Left lung (tissue), 10 donors: ENCODE measurements around the gene NTRK1. TPM values are rescaled to one million over a fixed set of nuclear protein-coding genes. Genes with fewer than 3 reads are reported as not detected.

ENCODE experiments used
- ATAC-seq: fragments of 200-7000 bp; cut with Tn5 transposase; one replicate; pipeline ENCODE4 v1.9.1; 2020; ENCODE audit warnings: moderate library complexity
- DNase-seq, 4 donors: peaks; one replicate each; pipeline ENCODE4 v3.0.0-alpha.2; 2013 to 2020
- H3K27ac ChIP-seq, 2 donors: fragments of 200-600 bp; sonication (generic) in 1 of 2; one replicate each; pipeline versions ENCODE4 v1.5.0 to v1.8.0; 2020 to 2021
- H3K27me3 ChIP-seq, 2 donors: fragments of 200-600 bp; sonication (generic) in 1 of 2; one replicate each; pipeline versions ENCODE4 v1.5.0 to v1.8.0; 2020 to 2021
- H3K36me3 ChIP-seq, 2 donors: fragments of 200-600 bp; sonication (generic) in 1 of 2; one replicate each; pipeline versions ENCODE4 v1.5.0 to v1.8.0; 2020 to 2021
- H3K4me1 ChIP-seq, 2 donors: fragments of 200-600 bp; one replicate each; pipeline ENCODE4 v1.8.0; 2021
- H3K4me3 ChIP-seq, 2 donors: fragments of 200-600 bp; sonication (generic) in 1 of 2; one replicate each; pipeline versions ENCODE4 v1.5.0 to v1.8.0; 2020 to 2021; ENCODE audit warnings: mild to moderate bottlenecking in 1 of 2
- H3K9me3 ChIP-seq, 2 donors: fragments of 200-600 bp; sonication (generic) in 1 of 2; one replicate each; pipeline versions ENCODE4 v1.5.0 to v1.8.0; 2020 to 2021
- intact Hi-C, 2 donors: fragments of 100-400 bp; cut with DNase I; formaldehyde crosslinking; loops; one replicate each; pipeline versions ENCODE4 v1.11.2 to v1.14.2; 2022
- polyA plus RNA-seq, 6 donors: library from polyadenylated mRNA; unstranded; fragments of 120-200 nt; gene quantifications; one replicate each; pipeline ENCODE4 v1.2.1, GENCODE V29; 2013; ENCODE audit not compliant: insufficient read length in 6 of 6
- total RNA-seq, 2 donors: library from RNA; stranded (reverse); fragmentation: NEBNext Ultra II Directional; extraction: Animal tissue kit (Norgen Biotek cat#: 25700); gene quantifications; one replicate each; pipeline ENCODE4 v1.2.1, GENCODE V29; 2021
- TF ChIP-seq, protein P1 (sequence below), 2 donors: fragments of 200-600 bp; sonication (generic) in 1 of 2; IDR thresholded peaks; one replicate each; pipeline versions ENCODE4 v1.5.0 to v1.8.0; 2021; ENCODE audit warnings: antibody characterized with exemption in 2 of 2
- donor health status: DM: no; HTN: yes; CAD: no.
- donor health status: DM: no; HTN: no; CAD: no.

NTRK1 gene
- total and polyA plus RNA-seq, 8 donors: 0.15 to 0.97 (median 0.34) TPM; not detected in 1

DNA sequence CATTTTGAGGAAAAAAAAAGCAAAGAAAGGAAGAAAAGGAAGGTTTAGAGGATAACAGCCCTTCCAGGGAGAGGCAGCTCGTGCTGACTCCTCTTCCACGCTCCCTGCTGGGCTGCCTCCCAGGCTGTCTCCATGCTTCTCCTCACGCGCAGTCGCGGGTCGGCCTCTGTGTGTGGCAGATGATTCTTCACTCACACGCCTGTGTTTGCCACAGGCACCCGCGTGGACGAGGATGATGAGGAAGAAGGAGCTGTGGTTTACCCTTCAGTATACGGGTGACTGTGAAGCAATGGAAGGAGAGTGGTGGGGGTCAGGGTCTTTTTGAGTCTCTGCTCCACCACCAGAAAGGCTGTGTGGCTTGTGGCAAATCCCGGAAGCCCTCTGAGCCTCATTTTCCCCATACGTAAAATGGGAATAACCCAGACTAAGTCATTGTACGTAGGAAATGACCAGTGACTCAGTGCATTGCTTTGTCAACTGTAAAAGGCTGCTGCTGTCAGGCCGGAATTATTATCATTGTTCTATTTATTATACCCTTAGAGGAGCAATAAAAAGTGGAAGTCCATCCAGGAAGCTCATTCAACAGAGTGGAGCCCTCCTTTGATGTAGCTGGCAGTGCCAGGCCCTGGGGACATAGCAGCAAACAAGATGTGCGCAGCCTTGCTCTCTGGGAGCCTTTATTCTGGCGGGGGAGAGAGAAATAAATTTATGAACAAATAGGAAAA is 32.1 kb upstream of the NTRK1 start:
- Histone ChIP-seq H3K36me3 (no peaks in the 10 kb centered on the region), H3K27me3 (peaks cover 0 to 21% of the 10 kb centered on the region in 2 donors), H3K9me3 (no peaks in the 10 kb centered on the region), H3K27ac (no peak overlapping the region), H3K4me3 (no peak overlapping the region), H3K4me1 (no peaks in the 10 kb centered on the region)
- intact Hi-C loops: no loop called here
- TF ChIP-seq, protein P1, sequence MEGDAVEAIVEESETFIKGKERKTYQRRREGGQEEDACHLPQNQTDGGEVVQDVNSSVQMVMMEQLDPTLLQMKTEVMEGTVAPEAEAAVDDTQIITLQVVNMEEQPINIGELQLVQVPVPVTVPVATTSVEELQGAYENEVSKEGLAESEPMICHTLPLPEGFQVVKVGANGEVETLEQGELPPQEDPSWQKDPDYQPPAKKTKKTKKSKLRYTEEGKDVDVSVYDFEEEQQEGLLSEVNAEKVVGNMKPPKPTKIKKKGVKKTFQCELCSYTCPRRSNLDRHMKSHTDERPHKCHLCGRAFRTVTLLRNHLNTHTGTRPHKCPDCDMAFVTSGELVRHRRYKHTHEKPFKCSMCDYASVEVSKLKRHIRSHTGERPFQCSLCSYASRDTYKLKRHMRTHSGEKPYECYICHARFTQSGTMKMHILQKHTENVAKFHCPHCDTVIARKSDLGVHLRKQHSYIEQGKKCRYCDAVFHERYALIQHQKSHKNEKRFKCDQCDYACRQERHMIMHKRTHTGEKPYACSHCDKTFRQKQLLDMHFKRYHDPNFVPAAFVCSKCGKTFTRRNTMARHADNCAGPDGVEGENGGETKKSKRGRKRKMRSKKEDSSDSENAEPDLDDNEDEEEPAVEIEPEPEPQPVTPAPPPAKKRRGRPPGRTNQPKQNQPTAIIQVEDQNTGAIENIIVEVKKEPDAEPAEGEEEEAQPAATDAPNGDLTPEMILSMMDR (IDR thresholded peaks at IDR 0.05): no peak
- peak in 1 of 4 donors; percentile 58 for DNase-seq
- ATAC-seq: no peak

DNA sequence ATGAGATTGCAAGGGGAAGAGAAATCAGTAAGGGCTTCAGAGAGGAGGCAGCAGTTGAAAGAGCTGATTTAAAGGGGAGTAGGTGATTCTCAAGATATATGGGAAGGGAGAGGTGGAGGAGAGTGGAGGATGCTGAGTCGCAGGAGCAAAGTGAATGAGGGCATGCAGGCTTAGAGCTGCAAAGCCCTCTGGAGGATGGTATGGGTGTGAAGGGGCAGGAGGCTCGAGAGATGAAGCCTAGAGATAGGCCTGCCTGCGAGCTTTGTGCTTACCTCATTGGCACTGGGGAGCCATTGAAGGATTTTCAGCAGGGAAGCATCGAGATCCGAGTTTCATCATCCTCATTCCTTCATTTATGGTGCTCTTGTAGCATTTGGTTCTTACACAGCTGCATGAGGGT is 28.2 kb upstream of the NTRK1 start:
- Histone ChIP-seq H3K9me3 (no peaks in the 10 kb centered on the region), H3K4me3 (no peak overlapping the region), H3K27ac (no peak overlapping the region), H3K27me3 (peaks cover 0 to 52% of the 10 kb centered on the region in 2 donors), H3K36me3 (no peaks in the 10 kb centered on the region), H3K4me1 (no peaks in the 10 kb centered on the region)
- no peak for ATAC-seq
- intact Hi-C loops: no loop called here
- DNase-seq: no peak
- TF ChIP-seq, protein P1 (IDR thresholded peaks at IDR 0.05): no peak

DNA sequence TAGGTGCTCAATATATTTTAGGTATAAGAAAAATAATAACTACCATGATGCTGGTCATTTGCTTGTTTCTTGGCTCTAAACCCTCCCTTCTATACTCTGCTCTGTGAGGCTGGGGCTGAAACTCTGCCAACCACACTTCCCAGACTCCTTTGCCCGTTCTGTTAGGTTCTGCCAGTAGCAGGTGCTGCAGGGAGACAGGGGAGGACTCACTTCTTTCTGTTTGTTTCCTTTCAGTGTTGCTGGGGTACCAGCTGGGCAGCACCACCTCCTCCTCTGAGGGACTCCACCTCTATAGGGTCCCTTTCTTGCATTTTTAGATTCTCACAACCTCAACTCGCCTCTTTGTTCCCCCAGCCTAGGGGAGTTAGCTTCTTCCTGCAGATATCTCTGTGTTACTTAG is 27.1 kb upstream of the NTRK1 start:
- H3K4me1 ChIP-seq: no peaks in the 10 kb centered on the region
- peaks cover 0 to 62% of the 10 kb centered on the region in 2 donors for H3K27me3 ChIP-seq
- H3K9me3 ChIP-seq: no peaks in the 10 kb centered on the region
- DNase-seq (peak in 1 of 4 donors; percentile 22), ATAC-seq (no peak)
- H3K36me3 ChIP-seq: no peaks in the 10 kb centered on the region
- no peak overlapping the region for H3K4me3 ChIP-seq
- TF ChIP-seq, protein P1 (IDR thresholded peaks at IDR 0.05): no peak
- no peak overlapping the region for H3K27ac ChIP-seq
- intact Hi-C loops: no loop called here

DNA sequence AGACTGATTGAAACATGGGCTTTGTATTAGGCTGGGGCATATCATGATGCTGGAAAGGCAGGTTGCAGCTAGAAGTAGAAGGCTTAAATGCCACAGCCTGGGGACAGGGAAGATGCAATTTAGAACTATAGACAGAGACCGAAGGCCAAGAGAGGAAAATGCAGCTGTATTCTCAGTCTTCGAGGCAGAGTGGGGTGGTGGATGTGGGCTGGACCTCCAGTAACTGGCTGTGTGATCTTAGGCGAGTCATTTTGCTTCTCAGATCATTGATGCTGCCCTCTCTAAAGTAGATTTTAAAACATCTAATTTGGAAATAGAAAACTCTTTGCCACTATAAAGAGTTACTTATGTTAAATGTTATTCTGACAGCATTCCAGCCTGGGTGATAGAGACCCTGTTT is 26.3 kb upstream of the NTRK1 start:
- TF ChIP-seq, protein P1 (IDR thresholded peaks at IDR 0.05): no peak
- Histone ChIP-seq H3K27ac (no peak overlapping the region), H3K4me1 (no peaks in the 10 kb centered on the region), H3K27me3 (peaks cover 3 to 69% of the 10 kb centered on the region in 2 donors), H3K9me3 (no peaks in the 10 kb centered on the region), H3K36me3 (no peaks in the 10 kb centered on the region), H3K4me3 (no peak overlapping the region)
- ATAC-seq (no peak), DNase-seq (no peak)
- intact Hi-C loops: no loop called here

DNA sequence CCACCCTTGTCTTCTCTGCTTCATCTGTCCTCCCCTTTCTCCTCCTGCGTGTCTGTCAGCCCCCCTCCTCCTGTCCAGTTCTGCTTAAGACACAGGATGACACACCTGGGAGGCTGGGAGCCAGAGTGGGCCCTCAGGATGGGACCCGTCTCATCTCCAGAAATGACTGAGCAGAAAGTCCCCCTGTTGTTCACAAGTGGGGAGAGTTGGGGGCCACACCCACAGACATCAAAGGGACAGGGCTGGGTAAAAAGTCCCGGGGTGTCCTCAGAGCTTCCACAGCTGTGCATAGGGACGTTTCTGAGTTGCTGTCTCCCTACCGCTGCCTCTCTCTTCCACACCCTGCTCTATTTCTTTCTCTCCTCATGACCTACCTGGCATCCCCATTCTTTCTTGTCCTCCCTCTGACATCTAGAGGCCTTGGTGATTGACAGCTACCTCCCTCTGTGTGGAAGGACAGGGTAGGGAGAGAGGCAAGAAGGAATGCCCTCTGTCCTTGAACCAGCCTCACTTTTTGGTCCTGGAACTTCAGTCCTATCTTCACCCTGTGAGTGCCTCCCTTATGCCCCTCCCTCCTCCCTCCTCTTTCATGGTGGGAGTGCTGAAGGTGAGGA is 24.5 kb upstream of the NTRK1 start:
- TF ChIP-seq, protein P1 (IDR thresholded peaks at IDR 0.05): no peak
- peaks cover 5 to 82% of the 10 kb centered on the region in 2 donors for H3K27me3 ChIP-seq
- ATAC-seq: no peak
- no peaks in the 10 kb centered on the region for H3K9me3 ChIP-seq
- no peak overlapping the region for H3K27ac ChIP-seq
- H3K4me1 ChIP-seq: no peaks in the 10 kb centered on the region
- intact Hi-C loops: no loop called here
- no peaks in the 10 kb centered on the region for H3K36me3 ChIP-seq
- no peak overlapping the region for H3K4me3 ChIP-seq
- DNase-seq: no peak
